ENCODE results near the gene LIN7B.
A peak's percentile ranks its signal among the peaks of the same experiment; 100 is the strongest.

GRCh38 chr19:49106648-49107135 is 7.5 kb upstream of the LIN7B start:
- TF ChIP-seq YY1 (IDR thresholded peaks at IDR 0.05) (no peak), REST (IDR thresholded peaks at IDR 0.05) (no peak), FOXA1 (IDR thresholded peaks at IDR 0.05) (no peak), HNF4A (conservative IDR thresholded peaks at IDR 0.05) (no peak), CTCF (IDR thresholded peaks at IDR 0.05; ENCODE audit: low read depth, low read length, missing input control) (peak; percentile 59), TAF1 (conservative IDR thresholded peaks at IDR 0.05) (no peak), RAD21 (IDR thresholded peaks at IDR 0.05) (peak; percentile 56 to 74)

All from liver (tissue), 3 donors.